ENCODE results near the gene LRFN2. TPM values are rescaled to one million over a fixed set of nuclear protein-coding genes. Genes with fewer than 3 reads are reported as not detected.

The LRFN2 gene
- total RNA-seq, 1 experiment from 2014 or later, result not detected

DNA sequence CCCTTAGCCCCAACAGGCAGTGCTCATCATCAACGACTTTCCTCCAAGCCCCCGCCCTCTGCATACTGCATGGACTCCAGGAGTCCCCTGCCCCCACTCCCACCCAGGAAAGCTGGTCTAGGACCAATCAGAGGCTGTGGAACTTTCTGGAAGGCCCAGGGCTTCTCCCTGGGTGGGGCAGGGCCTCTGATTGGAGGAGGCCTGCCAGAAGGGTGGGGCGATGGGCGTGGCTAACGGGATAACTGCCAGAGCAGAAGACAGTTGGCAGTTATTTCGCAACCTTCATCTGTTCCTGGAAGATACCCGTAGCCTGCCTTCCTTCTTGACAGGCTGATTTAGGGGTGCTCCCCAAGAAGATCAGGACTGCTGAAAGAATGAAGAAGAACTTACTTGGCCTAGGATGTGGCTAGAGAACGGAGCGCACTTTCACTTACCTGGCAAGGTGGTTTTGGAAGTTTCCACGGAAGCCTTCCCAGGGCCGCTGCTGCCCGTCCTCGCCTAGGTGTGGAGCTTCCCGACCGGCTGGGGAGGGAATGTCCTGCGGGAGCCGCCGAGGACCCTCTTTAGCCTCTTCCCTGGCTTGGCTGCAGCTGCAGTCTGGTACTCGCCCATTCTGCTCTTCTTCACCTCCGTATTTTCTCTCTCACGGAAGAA, 209.0 kb downstream of the LRFN2 start:
- TF ChIP-seq CTCF (IDR thresholded peaks at IDR 0.05; ENCODE audit: insufficient read depth in 1 of 2, low read depth in 1 of 2, low read length in 1 of 2, severe bottlenecking in 1 of 2, unreplicated experiment in 1 of 2), result no peak
- Histone ChIP-seq H3K4me3 (ENCODE audit: low read depth, low read length) (no peak overlapping the region), H3K36me3 (ENCODE audit: control insufficient read depth, insufficient read depth, low read length) (no peaks in the 10 kb centered on the region), H3K4me1 (no peaks in the 10 kb centered on the region), H3K9me3 (no peaks in the 10 kb centered on the region), H3K27me3 (replicated peaks; ENCODE audit: control insufficient read depth, insufficient read depth, low read length) (no peaks in the 10 kb centered on the region)
- no peaks in the 10 kb centered on the region for H3K36me3 Mint-ChIP-seq (ENCODE audit: insufficient read depth, unreplicated experiment)
- no peaks in the 10 kb centered on the region for H3K9me3 Mint-ChIP-seq (ENCODE audit: unreplicated experiment)
- no TSS peak for BruUV-seq (replicated peaks)
- DNase-seq, result no peak
- no peaks in the 10 kb centered on the region for H3K4me1 Mint-ChIP-seq (ENCODE audit: low read depth, unreplicated experiment)
- CTCF ChIA-PET, result no interaction called here
- H3K4me3 Mint-ChIP-seq (ENCODE audit: unreplicated experiment), result no peak overlapping the region
- intact Hi-C loops (cut with micrococcal nuclease; ENCODE audit: unreplicated experiment), result no loop called here
- no peak overlapping the region for H3K27ac Mint-ChIP-seq (ENCODE audit: unreplicated experiment)
- peaks cover 3% of the 10 kb centered on the region for H3K27me3 Mint-ChIP-seq (ENCODE audit: insufficient read depth, unreplicated experiment)
- POLR2A ChIA-PET, result no interaction called here

DNA sequence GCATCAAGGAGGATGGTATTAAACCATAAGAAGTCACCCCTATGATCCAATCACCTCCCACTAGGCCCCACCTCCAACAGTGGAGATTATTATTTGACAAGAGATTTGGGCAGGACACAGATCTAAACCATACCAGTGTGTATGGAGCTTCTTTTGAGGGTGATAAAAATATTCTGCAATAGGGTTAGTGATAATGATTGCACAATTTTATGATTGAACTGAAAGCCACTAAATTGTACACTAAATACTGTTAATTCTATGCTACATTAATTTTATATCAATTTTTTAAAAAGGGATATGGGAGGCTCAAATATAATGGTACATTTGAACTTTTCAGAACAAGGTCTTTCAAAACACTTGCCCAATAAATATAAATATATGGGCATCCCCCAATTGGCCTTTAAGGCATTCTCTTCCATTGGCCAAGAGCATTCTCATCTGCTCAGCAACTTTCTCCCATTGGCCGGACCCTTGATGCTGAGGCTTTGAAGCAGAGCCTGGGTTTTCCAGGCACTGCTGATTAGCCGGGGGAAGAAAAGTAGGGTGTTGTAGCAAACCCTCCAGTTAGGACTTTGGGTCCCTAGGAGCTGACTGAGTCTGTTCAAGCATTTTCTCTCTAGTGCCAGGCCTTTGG, 209.9 kb downstream of the LRFN2 start:
- Histone ChIP-seq H3K36me3 (ENCODE audit: control insufficient read depth, insufficient read depth, low read length) (no peaks in the 10 kb centered on the region), H3K9me3 (no peaks in the 10 kb centered on the region), H3K27me3 (replicated peaks; ENCODE audit: control insufficient read depth, insufficient read depth, low read length) (no peaks in the 10 kb centered on the region), H3K4me3 (ENCODE audit: low read depth, low read length) (no peak overlapping the region), H3K4me1 (no peaks in the 10 kb centered on the region)
- DNase-seq, result no peak
- H3K9me3 Mint-ChIP-seq (ENCODE audit: unreplicated experiment), result no peaks in the 10 kb centered on the region
- H3K27me3 Mint-ChIP-seq (ENCODE audit: insufficient read depth, unreplicated experiment), result no peaks in the 10 kb centered on the region
- ChIA-PET POLR2A (no interaction called here), CTCF (no interaction called here)
- H3K27ac Mint-ChIP-seq (ENCODE audit: unreplicated experiment), result no peak overlapping the region
- no TSS peak for BruUV-seq (replicated peaks)
- H3K36me3 Mint-ChIP-seq (ENCODE audit: insufficient read depth, unreplicated experiment), result no peaks in the 10 kb centered on the region
- intact Hi-C loops (cut with micrococcal nuclease; ENCODE audit: unreplicated experiment), result no loop called here
- no peak overlapping the region for H3K4me3 Mint-ChIP-seq (ENCODE audit: unreplicated experiment)
- TF ChIP-seq CTCF (IDR thresholded peaks at IDR 0.05; ENCODE audit: insufficient read depth in 1 of 2, low read depth in 1 of 2, low read length in 1 of 2, severe bottlenecking in 1 of 2, unreplicated experiment in 1 of 2), result no peak
- H3K4me1 Mint-ChIP-seq (ENCODE audit: low read depth, unreplicated experiment), result no peaks in the 10 kb centered on the region

DNA sequence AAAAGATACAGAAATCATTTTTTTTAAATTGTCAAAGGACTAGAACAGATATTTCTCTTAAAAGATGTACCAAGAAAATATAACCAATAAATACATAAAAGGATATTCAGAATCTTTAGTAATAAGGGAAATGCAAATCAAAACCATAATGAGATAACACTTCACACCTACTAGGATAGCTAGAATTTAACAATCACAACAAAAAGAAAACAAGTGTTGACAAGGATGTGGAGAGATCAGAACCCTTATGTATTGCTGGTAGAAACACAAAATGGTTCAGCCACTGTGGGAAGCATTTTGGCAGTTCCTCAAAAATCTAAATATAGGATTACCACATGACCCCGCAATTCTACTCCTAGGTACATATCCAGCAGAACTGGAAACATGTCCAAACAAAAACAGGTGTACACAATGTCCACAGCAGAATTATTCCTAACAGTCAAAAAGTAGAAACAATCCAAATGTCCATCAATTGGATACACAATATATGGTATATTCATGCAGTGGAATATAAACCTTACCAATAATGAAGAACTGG, 211.0 kb downstream of the LRFN2 start:
- Mint-ChIP-seq H3K4me1 (ENCODE audit: low read depth, unreplicated experiment) (no peaks in the 10 kb centered on the region), H3K9me3 (ENCODE audit: unreplicated experiment) (no peaks in the 10 kb centered on the region), H3K36me3 (ENCODE audit: insufficient read depth, unreplicated experiment) (no peaks in the 10 kb centered on the region), H3K4me3 (ENCODE audit: unreplicated experiment) (no peak overlapping the region), H3K27me3 (ENCODE audit: insufficient read depth, unreplicated experiment) (peaks cover 3% of the 10 kb centered on the region), H3K27ac (ENCODE audit: unreplicated experiment) (no peak overlapping the region)
- Histone ChIP-seq H3K4me3 (ENCODE audit: low read depth, low read length) (no peak overlapping the region), H3K9me3 (no peaks in the 10 kb centered on the region; the same call in 1 of the 2 replicates), H3K4me1 (no peaks in the 10 kb centered on the region), H3K36me3 (ENCODE audit: control insufficient read depth, insufficient read depth, low read length) (no peaks in the 10 kb centered on the region), H3K27me3 (replicated peaks; ENCODE audit: control insufficient read depth, insufficient read depth, low read length) (no peaks in the 10 kb centered on the region)
- intact Hi-C loops (cut with micrococcal nuclease; ENCODE audit: unreplicated experiment), result no loop called here
- TF ChIP-seq CTCF (IDR thresholded peaks at IDR 0.05; ENCODE audit: insufficient read depth in 1 of 2, low read depth in 1 of 2, low read length in 1 of 2, severe bottlenecking in 1 of 2, unreplicated experiment in 1 of 2), result no peak
- POLR2A ChIA-PET, result no interaction called here
- no peak for DNase-seq
- BruUV-seq (replicated peaks), result no TSS peak
- CTCF ChIA-PET, result no interaction called here

All from Caco-2 (cell line).